Stomach (tissue), 9 donors: ENCODE results near the gene CADPS. TPM values are rescaled to one million over a fixed set of nuclear protein-coding genes. Genes with fewer than 3 reads are reported as not detected.

Experiments used
- DNase-seq, 2 donors: peaks; one replicate each; pipeline versions ENCODE4 v3.0.0 to v3.0.0-alpha.2; 2013 to 2019
- H3K27ac ChIP-seq, 5 donors: fragments of 200-600 bp in 4 of 5; sonication (generic) in 4 of 5; one replicate each; pipeline ENCODE4 v1.5.1; 2013 to 2019; ENCODE audit warnings: mild to moderate bottlenecking in 1 of 5, moderate library complexity in 1 of 5
- H3K27me3 ChIP-seq, 3 donors: fragments of 200-600 bp; sonication (generic); one replicate each; pipeline ENCODE4 v1.5.1; 2017 to 2019; ENCODE audit warnings: mixed run types in 1 of 3
- H3K36me3 ChIP-seq, 4 donors: fragments of 200-600 bp; sonication (generic); 1 replicate in 3 of 4; 2 replicates in 1 of 4; pipeline ENCODE4 v1.5.1; 2016 to 2019
- H3K4me1 ChIP-seq, 4 donors: fragments of 200-600 bp; sonication (generic); one replicate each; pipeline ENCODE4 v1.5.1; 2016 to 2019
- H3K4me3 ChIP-seq, 4 donors: fragments of 200-600 bp; sonication (generic) in 3 of 4; one replicate each; pipeline ENCODE4 v1.5.1; 2016 to 2019; ENCODE audit warnings: mild to moderate bottlenecking in 1 of 4
- H3K9me3 ChIP-seq, 4 donors: fragments of 200-600 bp; sonication (generic); one replicate each; pipeline ENCODE4 v1.5.1; 2016 to 2019
- EP300 ChIP-seq: sonication (generic); formaldehyde crosslinking; IDR thresholded peaks from one replicate; pipeline ENCODE4 v1.6.1; 2017; ENCODE audit warnings: antibody characterized with exemption
- POLR2A ChIP-seq, 4 donors: fragments of 450-650 bp; IDR thresholded peaks; one replicate each; pipeline ENCODE4 v1.6.1; 2016; ENCODE audit warnings: antibody characterized with exemption in 4 of 4, control low read depth in 2 of 4, mild to moderate bottlenecking in 1 of 4, moderate library complexity in 1 of 4
- POLR2AphosphoS5 ChIP-seq, 3 donors: sonication (generic); formaldehyde crosslinking; IDR thresholded peaks; one replicate each; pipeline ENCODE4 v1.6.1; 2016; ENCODE audit warnings: antibody characterized with exemption in 3 of 3
- WGBS, 5 donors: extraction: QIAGEN DNeasy Blood & Tissue Kit in 3 of 5; methylation state at CpG; one replicate each; pipeline versions ENCODE4 v1.1.5 to v1.1.7; 2013 to 2018; 5-methylcytosine and 5-hydroxymethylcytosine counted together
- intact Hi-C: fragments of 100-400 bp; cut with DNase I; formaldehyde crosslinking; loops from one replicate; pipeline ENCODE4 v1.15.1; 2023; ENCODE audit warnings: low total_unique reads
- polyA plus RNA-seq, 3 donors: library from polyadenylated mRNA; stranded (reverse); fragments of 200-250 nt; gene quantifications; one replicate each; pipeline ENCODE4 v1.2.3, GENCODE V29; 2013
- total RNA-seq, 5 donors: library from RNA; depleted of rRNA; stranded (reverse); fragments of >200 nt; gene quantifications; one replicate each; pipeline versions ENCODE4 v1.1.0 to v1.2.3, GENCODE V29; 2014 to 2016
- TF ChIP-seq, protein P1 (sequence below), 7 experiments: fragments of 450-650 bp in 4 of 7; fragments of 200-600 bp in 3 of 7; sonication (generic) in 3 of 7; IDR thresholded peaks; one replicate each; pipeline ENCODE4 v1.5.1; 2016 to 2019; ENCODE audit warnings: antibody characterized with exemption in 7 of 7, control low read depth in 2 of 7, mild to moderate bottlenecking in 1 of 7
- donor health status: healthy with polysubstance abuse.
- donor health status: Bipolar disorder and iron deficiency.
- donor health status: healthy.

CADPS gene
- total and polyA plus RNA-seq, 8 donors = 0.58 to 32.2 (median 3.4) TPM

DNA sequence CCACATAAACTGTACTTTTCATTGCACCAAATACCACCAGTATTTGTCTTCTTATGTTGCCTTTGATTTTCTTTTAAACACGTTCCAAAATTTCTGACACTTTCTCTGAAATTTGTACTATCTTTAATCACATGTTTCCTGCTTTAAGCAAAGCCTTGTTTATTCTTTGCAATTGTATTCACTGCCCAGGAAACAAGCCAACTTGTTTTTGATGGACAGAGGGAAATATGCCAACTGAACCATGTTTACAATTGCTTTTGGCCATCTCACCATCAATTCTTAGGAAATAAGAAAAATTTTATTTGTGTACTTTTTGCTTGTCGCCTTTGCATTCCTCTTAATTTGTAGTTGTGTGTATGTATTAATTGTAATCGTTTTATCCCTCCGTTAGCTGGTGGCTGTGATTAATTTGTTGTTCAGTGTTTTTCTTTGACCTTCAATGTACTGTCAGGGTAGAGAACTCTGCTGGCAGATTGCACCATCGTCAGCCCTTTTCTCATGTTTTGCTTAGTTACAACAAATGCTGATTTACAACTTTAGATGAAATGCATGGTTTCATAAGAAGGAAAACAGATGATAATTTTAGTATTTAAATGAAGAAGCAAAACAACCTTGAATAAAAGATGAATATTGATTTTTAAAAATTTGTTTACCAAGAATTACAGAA is 482.5 kb downstream of the CADPS start:
- no peaks in the 10 kb centered on the region for H3K4me1 ChIP-seq
- no peak overlapping the region for H3K27ac ChIP-seq
- H3K27me3 ChIP-seq = peaks cover 0 to 7% (median 0%) of the 10 kb centered on the region in 3 donors
- H3K9me3 ChIP-seq = peaks cover 0 to 9% (median 0%) of the 10 kb centered on the region in 4 donors
- 39 to 58% (median 47%) methylated on average over 5 of the region's 5 CpGs for WGBS, 5 donors
- intact Hi-C loops = no loop called here
- DNase-seq = no peak
- H3K36me3 ChIP-seq = no peaks in the 10 kb centered on the region
- no peak for TF ChIP-seq POLR2A (IDR thresholded peaks at IDR 0.05)
- TF ChIP-seq, protein P1, sequence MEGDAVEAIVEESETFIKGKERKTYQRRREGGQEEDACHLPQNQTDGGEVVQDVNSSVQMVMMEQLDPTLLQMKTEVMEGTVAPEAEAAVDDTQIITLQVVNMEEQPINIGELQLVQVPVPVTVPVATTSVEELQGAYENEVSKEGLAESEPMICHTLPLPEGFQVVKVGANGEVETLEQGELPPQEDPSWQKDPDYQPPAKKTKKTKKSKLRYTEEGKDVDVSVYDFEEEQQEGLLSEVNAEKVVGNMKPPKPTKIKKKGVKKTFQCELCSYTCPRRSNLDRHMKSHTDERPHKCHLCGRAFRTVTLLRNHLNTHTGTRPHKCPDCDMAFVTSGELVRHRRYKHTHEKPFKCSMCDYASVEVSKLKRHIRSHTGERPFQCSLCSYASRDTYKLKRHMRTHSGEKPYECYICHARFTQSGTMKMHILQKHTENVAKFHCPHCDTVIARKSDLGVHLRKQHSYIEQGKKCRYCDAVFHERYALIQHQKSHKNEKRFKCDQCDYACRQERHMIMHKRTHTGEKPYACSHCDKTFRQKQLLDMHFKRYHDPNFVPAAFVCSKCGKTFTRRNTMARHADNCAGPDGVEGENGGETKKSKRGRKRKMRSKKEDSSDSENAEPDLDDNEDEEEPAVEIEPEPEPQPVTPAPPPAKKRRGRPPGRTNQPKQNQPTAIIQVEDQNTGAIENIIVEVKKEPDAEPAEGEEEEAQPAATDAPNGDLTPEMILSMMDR (IDR thresholded peaks at IDR 0.05) = no peak
- no peak for TF ChIP-seq EP300
- TF ChIP-seq POLR2AphosphoS5 (IDR thresholded peaks at IDR 0.05) = no peak
- no peak overlapping the region for H3K4me3 ChIP-seq

DNA sequence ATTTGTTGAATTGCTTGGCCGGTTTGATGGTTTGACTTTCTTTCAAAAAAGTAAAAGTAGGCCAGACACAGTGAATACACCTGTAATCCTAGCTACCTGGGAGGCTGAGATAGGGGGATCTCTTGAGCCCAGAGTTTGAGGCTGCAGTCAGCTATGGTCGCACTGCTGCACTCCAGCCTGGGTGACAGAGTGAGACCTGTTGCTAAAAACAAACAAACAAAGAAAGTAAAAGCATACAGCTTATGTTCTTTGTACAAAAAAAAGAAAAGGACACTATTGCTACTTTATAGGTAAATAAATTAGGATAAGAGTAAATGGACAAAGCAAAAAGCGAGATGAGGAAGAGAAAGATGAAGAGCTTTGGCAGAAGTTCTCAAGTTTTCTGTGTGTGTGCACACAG is 488.0 kb downstream of the CADPS start:
- WGBS, 5 donors = 70 to 80% (median 78%) methylated on average over 3 of the region's 3 CpGs
- H3K4me1 ChIP-seq = no peaks in the 10 kb centered on the region
- peaks cover 0 to 9% (median 0%) of the 10 kb centered on the region in 4 donors for H3K9me3 ChIP-seq
- H3K36me3 ChIP-seq = no peaks in the 10 kb centered on the region
- intact Hi-C loops = no loop called here
- H3K4me3 ChIP-seq = no peak overlapping the region
- no peak overlapping the region for H3K27ac ChIP-seq
- peaks cover 0 to 31% (median 5%) of the 10 kb centered on the region in 3 donors for H3K27me3 ChIP-seq
- DNase-seq = no peak
- TF ChIP-seq, protein P1 (IDR thresholded peaks at IDR 0.05) = no peak
- TF ChIP-seq POLR2A (IDR thresholded peaks at IDR 0.05) (no peak), EP300 (no peak), POLR2AphosphoS5 (IDR thresholded peaks at IDR 0.05) (no peak)

DNA sequence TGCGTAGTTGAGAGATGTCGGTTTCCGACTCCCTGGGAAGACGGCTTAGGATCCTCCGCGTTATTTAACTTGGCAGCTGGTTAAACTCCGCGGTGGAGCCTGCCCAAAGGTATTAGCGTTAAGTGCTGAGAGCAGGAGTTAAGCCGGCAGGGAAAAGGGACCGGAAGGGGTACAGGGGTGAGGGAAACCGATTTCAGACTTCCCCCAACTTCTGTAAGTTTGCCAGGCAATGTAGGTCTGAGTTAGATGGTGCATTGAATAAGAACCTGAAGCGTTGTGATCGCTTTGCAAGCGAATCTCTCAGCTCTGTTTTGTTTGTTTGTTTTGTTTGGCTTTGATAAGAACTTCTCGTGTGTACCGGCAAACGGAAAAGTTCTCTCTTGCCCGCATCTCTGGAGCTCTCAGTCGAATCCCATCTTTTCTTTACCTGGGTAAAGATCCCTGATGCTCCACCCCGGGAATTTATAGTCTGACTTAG is 495.9 kb downstream of the CADPS start:
- TF ChIP-seq POLR2AphosphoS5 (IDR thresholded peaks at IDR 0.05) (no peak), EP300 (no peak), POLR2A (IDR thresholded peaks at IDR 0.05) (no peak)
- TF ChIP-seq, protein P1 (IDR thresholded peaks at IDR 0.05) = no peak
- intact Hi-C loops = no loop called here
- 3 to 6% (median 3%) methylated on average over 21 of the region's 21 CpGs for WGBS, 5 donors
- Histone ChIP-seq H3K27ac (no peak overlapping the region), H3K36me3 (no peaks in the 10 kb centered on the region), H3K27me3 (peaks cover 13 to 95% (median 70%) of the 10 kb centered on the region in 3 donors), H3K4me3 (no peak overlapping the region), H3K9me3 (peaks cover 0 to 4% (median 0%) of the 10 kb centered on the region in 4 donors), H3K4me1 (peaks cover 0 to 31% (median 12%) of the 10 kb centered on the region in 4 donors)
- no peak for DNase-seq

DNA sequence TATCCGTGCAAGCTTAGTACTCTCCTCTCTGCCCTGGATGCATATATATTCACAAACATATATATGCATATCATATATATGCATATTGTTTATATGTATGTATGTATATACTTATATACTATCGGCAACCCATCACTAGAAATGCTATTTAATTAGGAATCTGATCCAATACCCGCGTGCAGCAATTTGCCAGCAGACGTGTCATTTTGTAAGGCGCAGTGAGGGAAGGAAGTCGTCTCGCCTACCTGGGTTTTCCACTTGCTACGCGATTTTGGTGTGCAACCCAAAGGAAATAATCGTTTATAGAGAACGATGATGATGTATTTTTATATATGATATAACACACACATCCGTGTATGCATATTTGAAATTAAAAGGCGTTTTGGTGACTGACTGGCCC is 496.3 kb downstream of the CADPS start:
- WGBS, 5 donors = 5 to 9% (median 7%) methylated on average over 14 of the region's 14 CpGs
- intact Hi-C loops = no loop called here
- no peak for TF ChIP-seq POLR2AphosphoS5 (IDR thresholded peaks at IDR 0.05)
- peaks cover 0 to 4% (median 0%) of the 10 kb centered on the region in 4 donors for H3K9me3 ChIP-seq
- no peak overlapping the region for H3K27ac ChIP-seq
- peaks cover 13 to 98% (median 74%) of the 10 kb centered on the region in 3 donors for H3K27me3 ChIP-seq
- H3K36me3 ChIP-seq = no peaks in the 10 kb centered on the region
- no peak overlapping the region for H3K4me3 ChIP-seq
- peaks cover 3 to 35% (median 17%) of the 10 kb centered on the region in 4 donors for H3K4me1 ChIP-seq
- DNase-seq = no peak

DNA sequence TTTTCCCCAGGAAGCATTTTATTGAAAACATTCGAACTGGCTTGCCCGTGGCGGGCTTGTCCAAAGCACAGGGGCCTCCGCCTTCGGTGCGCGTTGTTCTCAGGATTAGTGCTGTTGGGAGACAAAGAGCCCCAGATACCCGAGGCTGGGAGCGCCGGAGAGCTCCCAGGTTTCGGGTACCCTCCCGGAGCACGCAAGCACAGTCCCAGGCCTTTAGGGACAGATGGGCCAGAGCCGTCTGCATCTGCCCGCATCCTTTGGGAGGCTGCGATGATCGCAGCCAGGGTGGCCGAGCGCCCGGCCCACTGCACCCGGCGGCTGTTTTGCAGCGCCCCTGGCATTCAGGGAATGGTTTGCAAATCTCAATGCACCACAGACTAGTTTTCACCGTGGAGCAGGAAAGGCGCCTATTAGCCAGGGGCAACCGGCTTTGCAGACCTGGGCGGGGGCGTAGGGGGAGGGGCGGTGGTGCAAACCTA is 496.9 kb downstream of the CADPS start:
- H3K4me1 ChIP-seq = peaks cover 9 to 41% (median 22%) of the 10 kb centered on the region in 4 donors

More for the DNA sequence above, 496.9 kb downstream of the CADPS start:
- Histone ChIP-seq H3K9me3 (peaks cover 0 to 4% (median 0%) of the 10 kb centered on the region in 4 donors), H3K36me3 (no peaks in the 10 kb centered on the region), H3K27ac (no peak overlapping the region), H3K27me3 (peaks cover 17 to 99% (median 80%) of the 10 kb centered on the region in 3 donors), H3K4me3 (no peak overlapping the region)
- TF ChIP-seq EP300 (no peak), POLR2AphosphoS5 (IDR thresholded peaks at IDR 0.05) (no peak), POLR2A (IDR thresholded peaks at IDR 0.05) (no peak)
- TF ChIP-seq, protein P1 (IDR thresholded peaks at IDR 0.05) = no peak
- 4 to 9% (median 6%) methylated on average over 18 to 29 of the region's 29 CpGs for WGBS, 5 donors
- no peak for DNase-seq
- intact Hi-C loops = no loop called here
